Measurements from ENCODE around the gene UPK3A.

UPK3A gene

DNA sequence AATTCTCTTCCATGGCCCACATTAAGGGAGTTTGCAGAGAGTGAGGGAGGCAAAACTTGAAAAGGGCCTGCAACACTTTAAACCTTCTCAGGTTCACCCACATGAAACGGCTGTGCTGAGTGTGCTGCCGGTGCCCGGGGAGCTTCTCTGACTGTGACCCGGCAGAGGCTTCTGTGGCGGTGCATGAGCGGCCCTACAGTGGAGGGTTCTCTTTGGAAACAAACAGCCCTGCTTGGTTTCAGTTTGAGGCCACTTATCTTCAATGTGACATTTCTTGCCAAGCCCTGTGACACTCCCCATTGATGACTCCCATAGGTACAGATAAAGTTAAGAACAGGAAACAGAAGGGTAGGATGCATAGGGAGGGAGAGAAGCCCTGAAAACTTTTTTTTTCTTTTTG lies 56.7 kb downstream of the UPK3A start:
- DNase-seq (ENCODE audit: low read depth): no peak

DNA sequence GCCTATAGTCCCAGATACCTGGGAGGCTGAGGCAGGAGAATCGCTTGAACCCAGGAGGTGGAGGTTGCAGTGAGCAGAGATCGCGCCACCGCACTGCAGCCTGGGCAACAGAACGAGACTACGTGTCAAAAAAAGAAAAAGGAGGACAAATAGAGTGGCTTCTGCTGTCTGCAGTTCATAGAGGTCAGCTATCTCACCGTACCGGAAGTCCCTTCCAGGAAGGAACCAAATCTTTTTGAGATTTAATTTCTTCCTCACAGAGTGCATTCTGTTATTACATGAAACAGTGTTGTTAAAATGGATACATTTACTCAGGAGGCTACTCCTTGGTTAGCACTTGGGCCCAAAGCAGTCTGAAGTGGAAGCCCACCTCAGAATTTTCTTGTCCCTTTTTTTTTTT lies 58.4 kb downstream of the UPK3A start:
- no peak for DNase-seq (ENCODE audit: low read depth)

More for the DNA sequence above, 56.7 kb downstream of the UPK3A start:
- H3K4me3 ChIP-seq (ENCODE audit: low read depth, low read length): no peak overlapping the region

DNA sequence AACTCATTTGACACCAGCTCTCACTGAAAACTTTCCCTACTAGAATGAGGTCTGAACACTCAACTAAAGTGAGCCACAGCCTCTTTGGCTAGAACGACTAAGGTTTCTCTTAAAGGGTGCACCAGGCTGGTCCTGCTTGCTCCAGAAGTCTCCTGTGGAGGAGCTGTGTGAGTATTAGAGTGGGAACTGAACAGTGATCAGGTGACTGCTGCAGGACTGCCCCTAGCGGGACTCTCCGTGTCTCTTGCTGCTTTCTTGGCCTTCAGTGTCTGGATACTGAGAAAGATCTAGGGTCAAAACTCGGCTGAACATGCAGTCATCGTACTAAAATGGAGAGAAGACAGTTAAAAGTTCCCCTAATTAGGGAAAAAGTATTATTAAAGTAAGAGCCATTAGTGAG lies 59.6 kb downstream of the UPK3A start:
- no peak for DNase-seq (ENCODE audit: low read depth)
- no peak overlapping the region for H3K4me3 ChIP-seq (ENCODE audit: low read depth, low read length)

More for the DNA sequence above, 58.4 kb downstream of the UPK3A start:
- H3K4me3 ChIP-seq (ENCODE audit: low read depth, low read length): no peak overlapping the region

All from skeletal muscle cell (primary cell).